ENCODE measurements around the gene XYLT1.

The XYLT1 gene

GRCh38 chr16:17431012-17431411 is 39.7 kb downstream of the XYLT1 start:
- H3K27me3 Mint-ChIP-seq (ENCODE audit: low read depth): peaks cover 10% of the 10 kb centered on the region
- no peak overlapping the region for H3K27ac Mint-ChIP-seq
- H3K4me3 Mint-ChIP-seq: no peak overlapping the region
- H3K9me3 Mint-ChIP-seq: no peaks in the 10 kb centered on the region
- TF ChIP-seq, protein P1, sequence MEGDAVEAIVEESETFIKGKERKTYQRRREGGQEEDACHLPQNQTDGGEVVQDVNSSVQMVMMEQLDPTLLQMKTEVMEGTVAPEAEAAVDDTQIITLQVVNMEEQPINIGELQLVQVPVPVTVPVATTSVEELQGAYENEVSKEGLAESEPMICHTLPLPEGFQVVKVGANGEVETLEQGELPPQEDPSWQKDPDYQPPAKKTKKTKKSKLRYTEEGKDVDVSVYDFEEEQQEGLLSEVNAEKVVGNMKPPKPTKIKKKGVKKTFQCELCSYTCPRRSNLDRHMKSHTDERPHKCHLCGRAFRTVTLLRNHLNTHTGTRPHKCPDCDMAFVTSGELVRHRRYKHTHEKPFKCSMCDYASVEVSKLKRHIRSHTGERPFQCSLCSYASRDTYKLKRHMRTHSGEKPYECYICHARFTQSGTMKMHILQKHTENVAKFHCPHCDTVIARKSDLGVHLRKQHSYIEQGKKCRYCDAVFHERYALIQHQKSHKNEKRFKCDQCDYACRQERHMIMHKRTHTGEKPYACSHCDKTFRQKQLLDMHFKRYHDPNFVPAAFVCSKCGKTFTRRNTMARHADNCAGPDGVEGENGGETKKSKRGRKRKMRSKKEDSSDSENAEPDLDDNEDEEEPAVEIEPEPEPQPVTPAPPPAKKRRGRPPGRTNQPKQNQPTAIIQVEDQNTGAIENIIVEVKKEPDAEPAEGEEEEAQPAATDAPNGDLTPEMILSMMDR (IDR thresholded peaks at IDR 0.05; ENCODE audit: unreplicated experiment in 3 of 3): no peak
- no peaks in the 10 kb centered on the region for H3K36me3 Mint-ChIP-seq (ENCODE audit: low read depth)
- peaks cover 34% of the 10 kb centered on the region for H3K4me1 Mint-ChIP-seq

- H3K4me1 Mint-ChIP-seq: no peaks in the 10 kb centered on the region
- peaks cover 3% of the 10 kb centered on the region for H3K27me3 Mint-ChIP-seq (ENCODE audit: low read depth)
- H3K27ac Mint-ChIP-seq: no peak overlapping the region
- no peaks in the 10 kb centered on the region for H3K36me3 Mint-ChIP-seq (ENCODE audit: low read depth)
- peaks cover under 1% of the 10 kb centered on the region for H3K9me3 Mint-ChIP-seq
- H3K4me3 Mint-ChIP-seq: no peak overlapping the region
- TF ChIP-seq, protein P1 (IDR thresholded peaks at IDR 0.05; ENCODE audit: unreplicated experiment in 3 of 3): no peak
These were observed 44.3 kb downstream of the XYLT1 start for GRCh38 chr16:17426451-17426850.

DNA sequence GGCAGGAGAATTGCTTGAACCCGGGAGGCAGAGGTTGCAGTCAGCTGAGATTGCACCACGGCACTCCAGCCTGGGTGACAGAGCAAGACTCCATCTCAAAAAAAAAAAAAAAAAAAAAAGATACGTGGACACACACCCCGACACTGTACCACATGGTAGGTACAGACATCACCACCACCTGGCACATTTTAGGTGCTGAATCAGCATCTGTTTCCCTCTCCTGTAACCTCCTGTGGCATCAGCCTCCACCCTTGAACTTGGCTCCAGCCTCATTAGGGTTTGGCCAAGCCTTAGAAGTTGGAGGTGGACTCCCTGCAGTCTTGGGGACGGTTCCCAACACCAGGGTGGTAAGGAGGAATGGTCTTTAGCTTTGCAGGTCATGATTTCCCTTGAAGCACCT is 46.0 kb downstream of the XYLT1 start:
- no peaks in the 10 kb centered on the region for H3K4me1 Mint-ChIP-seq
- H3K27me3 Mint-ChIP-seq (ENCODE audit: low read depth): no peaks in the 10 kb centered on the region
- H3K27ac Mint-ChIP-seq: no peak overlapping the region
- H3K4me3 Mint-ChIP-seq: no peak overlapping the region
- TF ChIP-seq, protein P1 (IDR thresholded peaks at IDR 0.05; ENCODE audit: unreplicated experiment in 3 of 3): no peak
- H3K9me3 Mint-ChIP-seq: peaks cover 3% of the 10 kb centered on the region
- H3K36me3 Mint-ChIP-seq (ENCODE audit: low read depth): no peaks in the 10 kb centered on the region

- TF ChIP-seq, protein P1 (IDR thresholded peaks at IDR 0.05; ENCODE audit: unreplicated experiment in 3 of 3): no peak
- Mint-ChIP-seq H3K9me3 (peaks cover 3% of the 10 kb centered on the region), H3K4me1 (no peaks in the 10 kb centered on the region), H3K4me3 (no peak overlapping the region), H3K27ac (no peak overlapping the region), H3K27me3 (ENCODE audit: low read depth) (no peaks in the 10 kb centered on the region), H3K36me3 (ENCODE audit: low read depth) (no peaks in the 10 kb centered on the region)
These were observed 47.5 kb downstream of the XYLT1 start for GRCh38 chr16:17423221-17423620.

- no peaks in the 10 kb centered on the region for H3K27me3 Mint-ChIP-seq (ENCODE audit: low read depth)
- TF ChIP-seq, protein P1 (IDR thresholded peaks at IDR 0.05; ENCODE audit: unreplicated experiment in 3 of 3): no peak
- H3K4me3 Mint-ChIP-seq: no peak overlapping the region
- peaks cover 6% of the 10 kb centered on the region for H3K9me3 Mint-ChIP-seq
- peaks cover 16% of the 10 kb centered on the region for H3K4me1 Mint-ChIP-seq
- no peak overlapping the region for H3K27ac Mint-ChIP-seq
- no peaks in the 10 kb centered on the region for H3K36me3 Mint-ChIP-seq (ENCODE audit: low read depth)
These were observed 49.9 kb downstream of the XYLT1 start for GRCh38 chr16:17420816-17421215.

DNA sequence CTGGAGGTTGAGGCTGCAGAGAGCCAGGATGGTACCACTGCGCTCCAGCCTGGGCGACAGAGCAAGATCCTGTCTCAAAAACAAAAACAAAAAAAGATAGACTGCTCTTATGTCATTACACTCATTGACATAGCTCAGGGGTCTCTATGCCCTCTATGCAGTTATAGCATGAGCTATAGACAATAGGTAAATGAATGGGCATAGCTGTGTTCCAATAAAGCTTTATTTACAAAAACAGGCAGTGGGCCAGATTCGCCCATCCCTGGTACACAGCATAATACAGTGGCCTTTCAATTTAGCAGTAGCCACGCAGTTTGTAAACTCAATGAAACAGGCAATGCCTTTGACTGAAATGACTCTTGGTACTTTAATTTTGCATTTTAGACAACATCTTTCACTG is 51.5 kb downstream of the XYLT1 start:
- TF ChIP-seq, protein P1 (IDR thresholded peaks at IDR 0.05; ENCODE audit: unreplicated experiment in 3 of 3): no peak
- no peaks in the 10 kb centered on the region for H3K36me3 Mint-ChIP-seq (ENCODE audit: low read depth)
- H3K27ac Mint-ChIP-seq: no peak overlapping the region
- peaks cover 5% of the 10 kb centered on the region for H3K27me3 Mint-ChIP-seq (ENCODE audit: low read depth)
- peaks cover 20% of the 10 kb centered on the region for H3K4me1 Mint-ChIP-seq
- H3K4me3 Mint-ChIP-seq: no peak overlapping the region
- H3K9me3 Mint-ChIP-seq: peaks cover 6% of the 10 kb centered on the region

Measured in nephron (organoid).